Stimulated activated CD4-positive, alpha-beta T cell treated with anti-CD3 and anti-CD28 coated beads, Interleukin-12 subunit alpha, Interleukin-12 subunit beta, amount 100 ng/mL, for 24 hours (primary cell): Measurements from ENCODE around the gene KCNQ2.
"Not testable (repeated sequence)": the region's sequence is repeated elsewhere in the genome, so short reads cannot be mapped to it uniquely, and the experiment has no call there.

Source experiments
- DNase-seq, 2 experiments: peaks; one replicate each; pipeline ENCODE4 v3.0.0-alpha.2; 2020; ENCODE audit warnings: low read depth in 2 of 2

KCNQ2 gene

DNA sequence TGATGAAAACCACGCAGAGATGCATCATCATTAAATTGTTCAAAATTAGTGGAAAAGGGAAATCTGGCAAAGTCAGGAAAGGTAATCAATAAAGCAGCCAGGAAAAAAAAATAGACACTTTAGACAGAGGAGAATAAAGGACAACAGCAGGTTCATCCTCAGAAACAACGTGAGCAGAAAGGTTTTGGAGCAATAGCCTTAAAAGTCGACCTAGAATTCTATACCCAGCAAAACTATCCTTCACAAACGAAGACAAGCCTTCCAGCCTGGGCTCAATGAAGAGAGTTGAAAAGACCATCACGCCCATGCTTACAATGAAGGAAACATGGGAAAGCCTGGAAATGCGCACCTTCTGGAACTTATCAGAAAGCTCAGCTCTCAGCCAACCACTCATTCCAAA lies 86.6 kb downstream of the KCNQ2 start:
- DNase-seq: no peak

DNA sequence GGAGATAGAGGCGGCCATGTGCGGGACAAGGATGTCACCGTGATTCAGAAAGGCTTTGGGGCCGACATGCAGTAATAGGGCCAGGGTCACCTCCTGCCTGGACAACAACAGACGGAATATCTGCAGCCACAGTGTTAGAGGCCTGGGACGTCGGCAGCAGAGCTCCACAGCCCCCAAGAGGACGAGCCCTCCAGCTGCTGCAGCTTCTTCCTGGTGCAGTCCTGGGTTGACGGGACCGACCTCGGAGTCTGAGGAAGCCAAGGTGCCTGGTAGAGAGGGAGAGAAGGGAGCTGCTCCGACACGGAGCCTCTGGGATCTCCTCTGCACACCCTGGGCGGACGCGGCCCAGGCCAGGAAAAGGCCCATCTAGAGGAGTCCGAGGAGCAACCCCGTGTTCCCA lies 88.1 kb downstream of the KCNQ2 start:
- DNase-seq: no peak

DNA sequence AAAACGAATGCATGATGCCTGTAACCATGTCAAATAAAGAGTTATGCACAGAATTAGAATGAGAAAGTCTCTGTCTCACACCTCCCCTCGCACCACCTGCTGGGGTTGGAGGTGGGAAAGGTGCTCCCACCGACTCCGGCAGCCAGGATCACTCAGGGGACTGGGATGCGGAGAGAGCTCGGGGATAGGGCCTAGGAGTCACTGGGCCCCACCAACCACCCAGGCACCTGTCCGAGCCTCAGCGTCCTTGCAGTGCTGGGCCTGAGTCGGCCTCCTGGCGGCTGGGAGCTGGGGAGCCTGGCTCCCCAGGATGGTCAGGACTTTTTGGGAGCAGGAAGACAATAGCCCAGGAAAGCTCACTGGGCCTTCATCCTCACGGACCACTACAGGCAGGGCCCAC lies 88.9 kb downstream of the KCNQ2 start:
- no peak for DNase-seq

DNA sequence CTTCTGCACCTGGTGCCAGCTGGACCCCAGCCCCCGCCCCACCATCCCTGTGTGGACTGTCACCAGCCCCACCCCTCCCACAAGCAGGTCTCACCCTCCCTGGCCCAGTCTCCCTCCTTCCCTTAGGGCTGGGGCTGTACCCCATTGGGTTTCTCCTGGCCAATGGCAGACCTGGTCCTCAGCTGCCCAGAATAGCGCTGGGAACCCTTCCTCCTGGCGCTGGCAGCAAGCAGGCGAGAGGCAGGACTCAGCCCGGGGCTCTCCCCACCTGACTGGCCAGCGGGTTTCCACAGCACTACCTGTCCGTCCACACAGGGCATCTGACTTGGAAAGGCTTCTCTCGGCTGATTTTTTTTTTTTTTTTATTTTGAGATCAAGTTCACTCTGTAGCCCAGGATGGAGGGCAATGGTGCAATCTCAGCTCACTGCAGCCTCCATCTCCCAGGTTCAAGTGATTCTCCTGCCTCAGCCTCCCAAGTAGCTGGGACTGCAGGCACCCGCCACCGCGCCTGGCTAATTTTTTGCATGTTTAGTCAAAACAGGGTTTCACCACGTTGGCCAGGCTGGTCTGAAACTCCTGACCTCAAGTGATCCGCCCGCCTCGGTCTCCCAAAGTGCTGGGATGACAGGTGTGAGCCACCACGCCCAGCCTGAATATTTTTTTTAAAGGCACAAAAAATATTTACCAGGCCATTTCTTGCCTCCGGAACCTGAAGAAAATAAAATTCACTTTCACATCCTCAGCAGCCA lies 89.7 kb downstream of the KCNQ2 start:
- no peak for DNase-seq

DNA sequence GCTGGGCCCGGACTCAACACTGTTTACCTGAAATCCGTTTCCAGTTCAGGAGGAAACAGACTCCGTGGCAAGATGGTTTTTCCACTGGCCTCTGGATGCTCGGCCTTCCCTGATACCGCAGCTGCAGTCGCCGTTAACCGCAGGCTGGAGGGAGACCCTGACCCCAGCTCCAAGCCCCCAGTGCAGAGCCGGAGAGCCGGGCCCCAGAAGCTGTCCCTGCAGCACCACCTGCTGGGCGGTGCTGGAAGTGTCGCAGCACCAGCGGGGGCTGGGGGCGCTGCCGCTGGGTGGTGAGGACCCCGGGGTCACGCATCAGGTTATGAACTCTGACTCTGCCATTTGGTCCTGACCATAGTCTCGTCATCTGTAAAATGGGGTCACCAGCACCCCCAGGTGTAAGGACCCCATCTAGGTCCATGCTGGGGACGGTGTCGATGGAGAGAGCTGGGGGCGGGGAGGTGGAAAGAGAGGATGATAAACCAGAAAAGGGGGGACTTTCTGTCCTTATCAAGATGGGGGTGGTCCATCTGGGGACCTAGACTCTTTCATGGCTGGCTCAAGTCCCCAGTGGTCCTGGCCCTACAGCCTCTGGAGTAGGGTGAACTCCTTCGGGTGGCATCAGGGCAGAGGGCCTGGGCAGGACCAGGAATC lies 90.5 kb downstream of the KCNQ2 start:
- peak in 1 of 2 experiments; percentile 18 for DNase-seq

DNA sequence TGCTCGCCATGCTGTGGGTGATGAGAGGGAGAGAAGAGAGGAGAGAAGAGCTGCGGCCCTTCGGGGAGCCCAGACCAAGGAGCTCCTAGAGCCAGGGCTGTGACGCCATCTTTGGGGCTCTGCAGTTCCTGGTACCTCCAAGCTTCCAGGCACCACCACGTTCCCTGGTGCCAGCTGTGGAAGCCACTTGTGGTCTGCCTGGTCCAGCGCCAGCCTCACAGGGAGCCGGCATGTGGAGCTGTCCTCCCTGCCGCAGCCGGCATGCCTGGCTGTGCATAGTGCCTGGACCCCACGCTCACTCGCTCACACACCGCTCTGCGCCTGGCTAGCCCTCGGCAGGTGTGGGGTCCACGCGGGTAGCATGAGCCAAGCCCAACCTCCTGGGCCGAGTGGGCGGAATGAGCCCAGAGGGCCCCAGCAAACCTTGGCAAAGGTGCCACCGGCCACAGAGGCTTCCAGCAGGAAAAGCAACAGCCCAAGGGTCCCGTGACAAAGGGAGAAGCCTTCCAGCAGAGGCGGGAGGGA lies 92.0 kb downstream of the KCNQ2 start:
- no peak for DNase-seq

DNA sequence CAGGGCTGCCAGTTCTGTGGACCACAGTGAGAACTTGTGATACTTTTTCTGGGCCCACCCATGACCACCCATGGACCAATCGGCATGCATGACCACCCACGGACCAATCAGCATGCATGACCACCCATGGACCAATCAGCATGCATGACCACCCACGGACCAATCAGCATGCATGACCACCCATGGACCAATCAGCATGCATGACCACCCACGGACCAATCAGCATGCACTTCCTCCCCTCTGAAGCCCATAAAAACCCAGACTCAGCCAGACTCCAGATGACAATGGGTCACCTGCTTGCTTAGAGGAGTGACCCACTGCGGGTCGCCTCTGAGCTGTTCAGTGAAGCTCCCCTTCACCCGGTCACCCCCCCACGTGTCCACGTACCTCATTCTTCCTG lies 92.6 kb downstream of the KCNQ2 start:
- not testable (repeated sequence) for DNase-seq

DNA sequence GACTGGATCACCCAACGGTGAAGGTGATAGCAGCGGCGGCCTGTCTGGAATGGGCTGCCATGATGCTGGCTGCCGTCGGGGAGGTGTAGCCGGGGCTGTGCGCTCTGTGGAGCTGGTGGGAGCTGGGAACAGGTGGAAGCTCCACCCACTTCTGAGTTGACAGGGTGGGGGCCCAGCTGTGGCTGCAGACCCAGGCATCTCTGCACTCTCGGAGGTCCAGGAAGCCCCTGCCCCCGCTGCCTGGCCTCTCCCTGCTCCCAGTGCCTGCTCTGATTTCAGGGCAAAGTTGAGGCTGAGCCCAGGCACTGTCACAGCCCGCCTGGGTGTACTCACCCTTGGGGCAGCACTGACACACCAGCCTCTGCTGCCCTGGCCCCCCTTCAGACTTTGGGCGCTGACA lies 93.2 kb downstream of the KCNQ2 start:
- DNase-seq: no peak

DNA sequence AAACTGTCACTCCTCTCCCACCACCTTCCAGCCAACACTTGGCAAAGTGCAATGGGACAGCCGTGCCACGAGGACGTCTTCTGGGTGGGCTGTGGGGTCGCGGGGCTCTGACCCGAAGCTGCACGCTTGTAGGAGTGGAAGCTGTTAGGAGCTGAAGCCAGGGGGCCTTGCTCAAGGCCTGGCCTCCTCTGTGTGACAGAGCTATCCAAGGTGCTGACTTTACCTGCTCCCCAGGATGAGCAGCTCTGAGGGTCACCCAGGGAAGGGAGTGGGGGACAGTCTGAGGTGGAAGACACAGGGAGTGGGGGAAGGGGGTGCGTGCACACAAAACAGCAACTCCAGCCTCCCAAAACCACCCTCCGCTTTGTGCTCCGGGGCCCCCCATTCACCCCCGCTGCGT lies 93.8 kb downstream of the KCNQ2 start:
- no peak for DNase-seq

DNA sequence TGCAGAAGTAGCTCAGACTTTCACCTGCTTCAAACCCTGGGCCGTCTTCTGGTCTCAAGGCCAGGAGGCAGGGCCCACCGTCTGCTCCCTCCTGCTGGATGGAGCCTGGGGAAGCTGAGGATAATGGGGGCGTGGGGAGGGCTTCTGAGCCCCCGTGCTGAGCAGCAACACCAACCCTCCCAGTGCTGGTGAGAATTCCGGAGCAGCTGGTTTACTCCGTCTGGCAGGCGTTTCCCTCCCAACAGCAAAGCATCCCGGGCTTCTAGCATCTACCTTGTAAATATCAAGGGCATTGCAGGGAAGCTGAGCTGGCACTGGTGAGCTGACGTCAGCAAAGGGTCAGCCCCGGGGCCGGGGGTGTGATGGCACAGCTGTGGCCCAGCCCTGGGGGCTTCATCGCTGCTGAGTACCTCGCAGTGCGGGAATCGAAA lies 94.5 kb downstream of the KCNQ2 start:
- DNase-seq: no peak

DNA sequence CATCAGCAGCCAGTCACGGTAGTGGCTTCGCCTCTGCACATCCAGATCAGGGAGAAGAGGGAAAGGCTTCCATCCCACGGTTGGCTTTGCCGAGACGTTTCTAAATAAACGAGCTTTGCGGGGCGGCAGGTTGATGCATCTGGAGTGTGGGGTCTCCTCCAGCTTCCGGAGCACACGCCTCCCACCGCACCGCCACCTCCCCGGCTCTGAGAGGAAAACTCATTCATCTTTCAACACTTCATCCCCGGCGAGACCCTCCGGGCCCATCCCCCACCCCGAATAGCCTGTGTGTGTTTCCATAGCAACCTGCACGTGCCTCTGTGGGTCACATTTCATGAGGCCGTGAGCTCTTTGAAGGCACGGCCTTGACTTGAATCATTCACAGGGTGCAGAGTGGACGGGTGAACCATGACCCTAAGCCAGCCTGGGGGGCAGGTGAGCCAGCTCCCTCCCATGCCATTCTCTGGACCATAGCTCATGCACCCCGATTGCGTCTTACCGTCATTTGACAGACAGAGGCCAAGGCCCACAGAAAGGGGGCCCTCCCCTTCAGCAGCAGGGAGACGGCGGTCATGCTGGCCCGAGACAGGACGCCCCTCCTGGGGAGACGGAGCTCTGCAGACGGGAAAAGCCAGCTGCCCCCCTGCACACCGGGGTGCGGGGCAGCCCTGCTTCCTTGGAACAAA lies 95.1 kb downstream of the KCNQ2 start:
- DNase-seq: no peak

DNA sequence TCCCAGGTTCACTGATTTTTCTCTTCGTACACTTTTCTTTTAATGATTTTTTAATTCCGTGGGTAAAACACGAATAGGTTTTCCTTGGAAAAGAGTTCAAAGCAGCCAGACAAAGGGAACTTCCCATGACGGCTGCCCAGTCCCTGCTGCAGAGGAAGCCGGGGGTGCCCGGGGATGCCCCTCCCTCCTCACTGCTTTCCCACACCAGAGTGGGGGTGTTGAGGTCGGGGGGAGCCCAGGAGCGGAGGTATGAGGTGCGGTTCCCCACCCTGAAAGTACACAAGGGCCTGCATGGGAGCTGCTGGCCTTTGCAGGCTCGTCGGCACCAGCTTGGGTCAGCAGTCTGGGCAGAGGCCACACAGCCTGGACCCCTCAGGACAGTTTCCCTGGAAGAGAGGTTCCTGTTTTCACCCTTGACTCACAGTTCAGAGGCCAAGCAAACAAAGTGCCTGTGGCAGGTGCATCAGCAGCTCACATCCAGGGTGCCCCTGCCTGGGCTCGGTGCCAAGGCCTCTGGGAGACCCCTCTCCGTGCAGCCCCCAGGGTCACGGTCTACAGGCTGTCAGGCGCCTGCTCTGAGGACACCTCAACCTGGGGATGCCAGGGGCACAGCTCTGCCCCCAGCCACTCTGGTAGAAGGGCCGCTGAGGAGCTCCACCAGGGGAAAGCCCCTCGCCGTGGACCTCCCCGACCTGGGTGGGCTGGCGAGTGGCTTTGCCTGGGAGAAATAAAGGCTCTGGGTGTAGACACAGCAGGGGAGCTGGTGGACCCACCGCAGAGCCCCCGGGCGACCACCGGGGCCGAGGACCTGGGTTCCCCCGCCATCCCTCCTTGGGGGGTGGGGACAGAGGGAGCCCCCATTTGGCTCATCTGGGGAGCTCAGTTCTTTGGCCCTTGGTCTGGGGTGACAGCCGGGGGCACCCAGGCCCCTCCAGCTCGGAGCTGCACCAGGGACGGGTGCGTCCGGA lies 95.9 kb downstream of the KCNQ2 start:
- no peak for DNase-seq

DNA sequence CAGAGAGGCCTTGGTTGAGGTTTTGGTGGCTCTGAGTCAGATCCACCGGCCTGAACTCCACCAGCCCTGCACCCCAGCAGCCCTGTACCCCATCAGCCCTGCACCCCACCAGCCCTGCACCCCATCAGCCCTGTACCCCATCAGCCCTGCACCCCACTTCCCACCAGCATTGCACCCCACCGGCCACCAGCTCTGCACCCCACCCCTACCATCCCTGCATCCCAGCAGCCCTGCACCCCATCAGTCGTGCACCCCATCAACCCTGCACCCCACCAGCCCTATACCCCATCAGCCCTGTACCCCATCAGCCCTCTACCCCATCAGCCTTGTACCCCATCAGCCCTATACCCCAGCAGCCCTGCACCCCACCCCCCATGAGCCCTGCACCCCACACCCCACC lies 97.0 kb downstream of the KCNQ2 start:
- DNase-seq: no peak

DNA sequence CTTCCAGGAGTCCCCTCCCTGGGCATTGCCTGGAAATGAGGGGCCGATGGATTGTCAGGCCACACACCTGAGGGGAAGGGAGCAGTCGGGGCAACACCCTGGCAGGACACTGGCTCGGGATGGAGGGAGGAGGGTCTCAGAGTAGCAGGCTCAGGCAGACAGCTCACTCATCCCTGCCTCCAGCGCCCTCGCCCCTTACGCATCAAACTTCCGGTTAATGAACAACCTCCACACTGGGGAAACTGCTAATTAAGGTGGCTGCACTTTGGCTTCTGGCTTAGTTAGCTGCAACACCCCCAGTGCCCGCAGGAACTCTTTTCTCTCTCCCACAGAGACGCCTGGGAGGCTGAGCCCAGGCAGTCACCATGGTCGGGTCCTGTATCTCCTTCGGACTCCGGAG lies 98.0 kb downstream of the KCNQ2 start:
- DNase-seq: no peak

DNA sequence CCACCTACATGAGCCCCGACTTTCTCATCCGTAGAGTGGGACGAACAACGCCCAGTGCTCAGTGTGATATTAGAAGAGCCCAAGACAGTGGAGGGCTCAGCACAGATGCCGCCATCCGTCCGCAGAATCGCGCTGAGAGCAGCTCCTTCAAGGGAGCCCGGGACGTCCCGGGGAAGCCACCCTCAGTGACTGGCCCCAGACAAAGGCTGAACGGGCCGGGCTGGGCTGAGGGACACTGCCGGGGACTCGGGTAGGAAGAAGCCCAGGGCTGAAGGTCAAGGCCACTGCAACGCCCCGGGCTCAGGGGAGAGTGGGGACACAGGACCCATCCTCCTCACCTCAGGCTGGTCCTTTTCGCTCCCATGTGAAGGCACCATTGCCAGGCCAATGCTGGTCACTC lies 98.5 kb downstream of the KCNQ2 start:
- no peak for DNase-seq

DNA sequence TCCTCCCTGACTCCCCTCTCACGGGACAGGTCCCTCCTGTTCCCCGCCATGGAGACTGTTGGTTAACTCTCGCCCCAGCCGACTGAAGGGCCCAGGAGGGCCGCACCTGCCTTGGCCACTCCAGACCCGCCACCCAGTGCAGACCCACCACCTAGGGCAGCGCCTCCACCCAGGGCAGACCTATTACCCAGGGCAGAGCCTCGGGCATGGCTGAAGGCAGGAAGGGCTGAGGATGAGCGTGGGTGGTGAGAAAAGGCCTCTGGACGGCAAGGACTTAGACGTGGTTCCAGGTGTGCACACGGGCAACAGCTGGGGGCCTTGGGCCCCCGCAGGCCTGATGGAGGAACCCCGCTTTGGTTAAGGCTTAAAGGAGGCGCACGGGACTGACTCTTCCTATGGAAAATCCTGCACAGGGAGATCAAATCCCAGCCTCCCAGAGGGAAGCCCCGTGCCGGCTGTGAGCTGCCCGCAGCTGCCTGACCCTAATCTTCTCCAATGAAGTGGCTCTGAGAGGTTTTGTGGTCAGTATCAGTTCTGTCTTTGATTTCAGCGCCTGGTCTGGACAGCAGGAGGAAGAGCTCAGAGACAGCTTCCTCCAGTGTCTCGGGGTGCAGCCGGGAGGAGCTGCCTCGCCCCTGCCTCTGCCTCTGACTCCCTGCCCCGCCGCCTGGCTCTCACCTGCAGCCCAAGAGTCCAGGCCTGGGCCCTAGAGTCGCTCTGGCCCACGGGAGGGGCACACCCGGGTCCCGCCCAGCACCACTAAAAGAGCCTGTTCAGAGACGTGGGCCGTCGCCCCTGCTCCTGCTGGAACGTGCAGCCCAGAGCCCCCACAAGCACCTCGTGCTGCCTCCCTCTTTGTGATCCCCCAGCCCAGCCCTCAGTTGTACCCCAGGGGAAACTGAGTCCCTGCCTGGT lies 99.2 kb downstream of the KCNQ2 start:
- no peak for DNase-seq

DNA sequence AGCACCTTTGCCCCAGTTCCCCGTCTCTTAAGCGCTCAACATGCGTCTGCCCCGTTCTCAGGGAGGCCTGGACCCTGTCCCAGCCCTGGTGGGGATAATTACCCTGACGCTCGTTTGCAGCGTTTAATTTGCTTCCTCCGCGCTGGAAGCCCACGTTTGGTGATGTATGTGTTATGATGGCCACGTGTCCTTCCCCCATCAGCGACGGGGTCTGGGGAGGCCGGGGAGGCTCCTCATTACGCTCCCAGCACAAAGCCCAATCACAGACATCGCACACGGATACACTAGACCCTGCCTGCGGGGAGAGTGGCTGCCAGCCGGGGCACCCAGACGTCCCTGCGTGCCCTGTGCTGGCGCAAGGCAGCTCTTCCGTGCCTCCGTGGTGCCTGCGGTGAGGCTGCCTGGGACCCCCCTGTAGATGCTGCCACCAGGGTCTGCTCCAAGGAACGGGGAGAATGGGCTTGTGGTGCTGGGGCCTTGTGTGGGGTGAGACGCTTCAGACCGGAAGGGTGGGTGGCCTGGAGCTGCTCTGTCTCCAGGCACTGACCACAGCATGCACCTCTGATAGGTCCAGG lies 101.1 kb downstream of the KCNQ2 start:
- no peak for DNase-seq

DNA sequence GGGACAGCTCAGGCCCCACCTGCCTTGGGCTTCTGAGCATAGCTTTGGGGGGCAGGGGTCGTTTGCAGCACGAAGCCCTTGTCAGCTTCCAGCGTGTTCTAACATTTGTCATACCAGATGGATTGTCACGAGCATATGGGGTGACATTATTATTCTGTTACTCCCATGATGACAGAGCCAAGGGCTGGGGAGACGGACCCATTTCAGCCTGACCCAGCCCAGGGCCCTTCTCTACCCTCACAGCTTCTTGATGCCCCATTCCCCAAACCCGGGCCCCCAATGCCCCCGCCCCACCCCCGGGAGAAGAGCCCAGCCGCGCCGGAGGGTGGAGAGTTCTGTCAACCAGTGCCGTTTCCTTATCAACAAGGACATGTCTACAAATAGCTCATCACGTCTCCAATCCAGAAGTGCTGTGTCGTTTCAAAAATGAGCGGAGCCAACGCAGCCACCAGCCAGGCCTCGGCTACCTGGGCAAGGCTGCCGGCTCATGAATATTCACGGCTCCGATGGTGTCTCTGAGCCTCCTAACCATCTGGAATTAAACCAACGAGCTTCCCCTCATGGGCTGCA lies 101.8 kb downstream of the KCNQ2 start:
- DNase-seq: no peak

DNA sequence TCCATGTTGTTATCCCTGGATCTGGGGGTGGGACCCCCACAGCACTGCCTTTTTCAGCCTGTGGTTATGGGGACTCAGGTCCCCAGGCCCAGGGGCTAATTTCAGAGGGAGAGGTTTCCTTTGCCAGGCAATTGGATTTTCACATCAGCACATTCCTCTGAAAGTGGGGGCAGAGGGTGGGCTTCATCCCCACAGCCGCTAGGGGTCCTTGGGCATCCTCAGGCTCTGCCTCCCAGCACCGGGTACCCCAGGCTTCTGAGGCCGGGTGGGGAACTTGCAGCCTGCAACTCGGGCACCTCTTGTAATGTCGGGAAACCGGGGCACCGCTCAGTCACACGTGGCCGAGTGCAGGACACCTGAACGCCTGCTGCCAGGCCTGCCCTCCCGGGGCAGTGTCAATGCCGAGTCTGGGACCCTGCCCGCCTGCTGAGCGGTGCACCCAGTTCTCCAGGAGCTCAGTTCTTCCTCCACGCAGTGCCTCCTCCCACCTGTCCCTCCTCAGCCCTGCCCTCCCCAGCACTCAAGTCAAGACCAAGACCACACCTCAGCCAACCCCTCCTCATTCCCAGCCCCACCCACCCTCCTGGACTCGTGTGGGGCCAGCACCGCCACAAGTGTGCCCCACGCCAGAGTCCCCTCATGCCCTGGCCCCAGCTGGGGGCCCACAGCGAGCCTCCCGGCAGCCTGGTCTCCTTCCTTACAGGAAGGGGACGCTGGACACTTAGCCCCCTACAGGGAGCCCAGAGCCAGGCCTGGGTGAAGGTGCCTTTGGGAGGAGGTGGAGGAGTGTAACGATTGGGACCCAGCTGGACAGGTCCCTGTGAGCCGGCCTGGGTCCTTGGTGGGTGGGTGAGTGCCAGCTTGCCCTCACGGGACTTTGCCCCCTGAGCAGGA lies 102.5 kb downstream of the KCNQ2 start:
- no peak for DNase-seq
